ENCODE data around the gene TPK1. TPM values are rescaled to one million over a fixed set of nuclear protein-coding genes. Genes with fewer than 3 reads are reported as not detected.

The TPK1 gene
- total and polyA plus RNA-seq, 2 of the 13 experiments (the other 11 are each of a cell fraction or from before 2014, with no cell fraction given) = 1.0 to 1.2 TPM

DNA sequence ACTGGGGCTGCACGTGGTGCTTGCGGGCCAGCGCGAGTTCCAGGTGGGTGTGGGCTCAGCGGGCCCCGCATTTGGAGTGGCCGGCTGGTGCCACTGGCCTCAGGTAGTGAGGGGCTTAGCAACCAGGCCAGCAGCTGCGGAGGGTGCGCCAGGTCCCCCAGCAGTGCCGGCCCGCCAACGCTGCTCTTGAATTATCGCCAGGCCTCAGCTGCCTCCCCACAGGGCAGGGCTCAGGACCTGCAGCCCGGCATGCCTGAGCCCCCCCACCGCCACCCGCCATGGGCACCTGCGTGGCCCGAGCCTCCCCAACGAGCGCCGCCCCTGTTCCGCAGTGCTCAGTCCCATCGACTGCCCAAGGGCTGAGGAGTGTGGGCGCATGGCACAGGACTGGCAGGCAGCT is 185.4 kb downstream of the TPK1 start:
- Histone ChIP-seq H3K4me3 (replicated peaks in 1 of 3; ENCODE audit: insufficient read depth in 1 of 3, low read depth in 2 of 3, low read length in 3 of 3) (no peak overlapping the region), H3K4me1 (ENCODE audit: insufficient read depth, low read length) (no peaks in the 10 kb centered on the region), H3K36me3 (replicated peaks in 1 of 2; ENCODE audit: control insufficient read depth in 1 of 2, insufficient read depth in 2 of 2, low read length in 2 of 2) (no peaks in the 10 kb centered on the region), H4K20me1 (ENCODE audit: insufficient read depth, low read length) (no peaks in the 10 kb centered on the region), H3K9ac (ENCODE audit: insufficient read depth, low read depth, low read length) (no peak overlapping the region), H3K27ac (ENCODE audit: extremely low read length, insufficient read depth, low read length) (no peak overlapping the region), H3K9me3 (ENCODE audit: low read length) (peaks cover 16% of the 10 kb centered on the region), H2AFZ (ENCODE audit: low read length) (no peak overlapping the region), H3K27me3 (ENCODE audit: control insufficient read depth in 1 of 2, insufficient read depth in 2 of 2, low read length in 2 of 2) (no peaks in the 10 kb centered on the region), H3K79me2 (ENCODE audit: insufficient read depth, low read length) (no peaks in the 10 kb centered on the region), H3K4me2 (ENCODE audit: low read depth, low read length) (no peak overlapping the region)
- CTCF ChIA-PET (ENCODE audit: low intra/inter-chr PET ratio, low total read pairs) = no interaction called here
- intact Hi-C loops (cut with micrococcal nuclease; ENCODE audit: unreplicated experiment) = no loop called here
- in situ Hi-C loops (cut with HindIII; ENCODE audit: extremely low pct_ligation_motif_present, low pct_unique_long_range_greater_than_20kb) = no loop called here
- POLR2A ChIA-PET = no interaction called here
- no peak for TF ChIP-seq PLRG1 (conservative IDR thresholded peaks at IDR 0.05)
- TF ChIP-seq RFXANK (CRISPR knock-in tag; IDR thresholded peaks at IDR 0.05) = no peak
- TF ChIP-seq ZNF24 (IDR thresholded peaks at IDR 0.05) = no peak
- TF ChIP-seq, protein P1, sequence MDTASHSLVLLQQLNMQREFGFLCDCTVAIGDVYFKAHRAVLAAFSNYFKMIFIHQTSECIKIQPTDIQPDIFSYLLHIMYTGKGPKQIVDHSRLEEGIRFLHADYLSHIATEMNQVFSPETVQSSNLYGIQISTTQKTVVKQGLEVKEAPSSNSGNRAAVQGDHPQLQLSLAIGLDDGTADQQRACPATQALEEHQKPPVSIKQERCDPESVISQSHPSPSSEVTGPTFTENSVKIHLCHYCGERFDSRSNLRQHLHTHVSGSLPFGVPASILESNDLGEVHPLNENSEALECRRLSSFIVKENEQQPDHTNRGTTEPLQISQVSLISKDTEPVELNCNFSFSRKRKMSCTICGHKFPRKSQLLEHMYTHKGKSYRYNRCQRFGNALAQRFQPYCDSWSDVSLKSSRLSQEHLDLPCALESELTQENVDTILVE (CRISPR knock-in tag; IDR thresholded peaks at IDR 0.05) = no peak
- no peak for TF ChIP-seq KDM2A (CRISPR knock-in tag; IDR thresholded peaks at IDR 0.05; ENCODE audit: borderline replicate concordance, low read depth)
- TF ChIP-seq, protein P2, sequence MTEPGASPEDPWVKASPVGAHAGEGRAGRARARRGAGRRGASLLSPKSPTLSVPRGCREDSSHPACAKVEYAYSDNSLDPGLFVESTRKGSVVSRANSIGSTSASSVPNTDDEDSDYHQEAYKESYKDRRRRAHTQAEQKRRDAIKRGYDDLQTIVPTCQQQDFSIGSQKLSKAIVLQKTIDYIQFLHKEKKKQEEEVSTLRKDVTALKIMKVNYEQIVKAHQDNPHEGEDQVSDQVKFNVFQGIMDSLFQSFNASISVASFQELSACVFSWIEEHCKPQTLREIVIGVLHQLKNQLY (CRISPR knock-in tag; IDR thresholded peaks at IDR 0.05) = no peak
- no peak for TF ChIP-seq PAF1 (CRISPR knock-in tag; IDR thresholded peaks at IDR 0.05)
- TF ChIP-seq, protein P3, sequence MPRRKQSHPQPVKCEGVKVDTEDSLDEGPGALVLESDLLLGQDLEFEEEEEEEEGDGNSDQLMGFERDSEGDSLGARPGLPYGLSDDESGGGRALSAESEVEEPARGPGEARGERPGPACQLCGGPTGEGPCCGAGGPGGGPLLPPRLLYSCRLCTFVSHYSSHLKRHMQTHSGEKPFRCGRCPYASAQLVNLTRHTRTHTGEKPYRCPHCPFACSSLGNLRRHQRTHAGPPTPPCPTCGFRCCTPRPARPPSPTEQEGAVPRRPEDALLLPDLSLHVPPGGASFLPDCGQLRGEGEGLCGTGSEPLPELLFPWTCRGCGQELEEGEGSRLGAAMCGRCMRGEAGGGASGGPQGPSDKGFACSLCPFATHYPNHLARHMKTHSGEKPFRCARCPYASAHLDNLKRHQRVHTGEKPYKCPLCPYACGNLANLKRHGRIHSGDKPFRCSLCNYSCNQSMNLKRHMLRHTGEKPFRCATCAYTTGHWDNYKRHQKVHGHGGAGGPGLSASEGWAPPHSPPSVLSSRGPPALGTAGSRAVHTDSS (CRISPR knock-in tag; conservative IDR thresholded peaks at IDR 0.05) = no peak
- TF ChIP-seq RBAK (CRISPR knock-in tag; IDR thresholded peaks at IDR 0.05) = no peak
- no peak for TF ChIP-seq MXI1 (IDR thresholded peaks at IDR 0.05; ENCODE audit: borderline replicate concordance, low read depth, low read length)
- TF ChIP-seq, protein P4, sequence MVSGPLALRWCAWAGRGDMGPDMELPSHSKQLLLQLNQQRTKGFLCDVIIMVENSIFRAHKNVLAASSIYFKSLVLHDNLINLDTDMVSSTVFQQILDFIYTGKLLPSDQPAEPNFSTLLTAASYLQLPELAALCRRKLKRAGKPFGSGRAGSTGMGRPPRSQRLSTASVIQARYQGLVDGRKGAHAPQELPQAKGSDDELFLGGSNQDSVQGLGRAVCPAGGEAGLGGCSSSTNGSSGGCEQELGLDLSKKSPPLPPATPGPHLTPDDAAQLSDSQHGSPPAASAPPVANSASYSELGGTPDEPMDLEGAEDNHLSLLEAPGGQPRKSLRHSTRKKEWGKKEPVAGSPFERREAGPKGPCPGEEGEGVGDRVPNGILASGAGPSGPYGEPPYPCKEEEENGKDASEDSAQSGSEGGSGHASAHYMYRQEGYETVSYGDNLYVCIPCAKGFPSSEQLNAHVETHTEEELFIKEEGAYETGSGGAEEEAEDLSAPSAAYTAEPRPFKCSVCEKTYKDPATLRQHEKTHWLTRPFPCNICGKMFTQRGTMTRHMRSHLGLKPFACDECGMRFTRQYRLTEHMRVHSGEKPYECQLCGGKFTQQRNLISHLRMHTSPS (CRISPR knock-in tag; IDR thresholded peaks at IDR 0.05; ENCODE audit: low read depth) = no peak
- TF ChIP-seq, protein P5, sequence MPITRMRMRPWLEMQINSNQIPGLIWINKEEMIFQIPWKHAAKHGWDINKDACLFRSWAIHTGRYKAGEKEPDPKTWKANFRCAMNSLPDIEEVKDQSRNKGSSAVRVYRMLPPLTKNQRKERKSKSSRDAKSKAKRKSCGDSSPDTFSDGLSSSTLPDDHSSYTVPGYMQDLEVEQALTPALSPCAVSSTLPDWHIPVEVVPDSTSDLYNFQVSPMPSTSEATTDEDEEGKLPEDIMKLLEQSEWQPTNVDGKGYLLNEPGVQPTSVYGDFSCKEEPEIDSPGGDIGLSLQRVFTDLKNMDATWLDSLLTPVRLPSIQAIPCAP (CRISPR knock-in tag; IDR thresholded peaks at IDR 0.05; ENCODE audit: low read depth) = no peak
- no peak for TF ChIP-seq SUZ12 (IDR thresholded peaks at IDR 0.05; ENCODE audit: low read depth, low read length)
- no peak for TF ChIP-seq SIN3A (IDR thresholded peaks at IDR 0.05; ENCODE audit: borderline replicate concordance, low read depth, low read length)
- TF ChIP-seq HOXA3 (CRISPR knock-in tag; IDR thresholded peaks at IDR 0.05) = no peak
- no peak for FAIRE-seq
- no peak for DNase-seq (ENCODE audit: low spot score)
- no TSS peak for BruUV-seq (replicated peaks)
- 36% methylated on average over 5 of the region's 24 CpGs for WGBS (ENCODE audit: low lambda C conversion rate)
- ATAC-seq = no peak

All from HepG2 (cell line).